Measurements from ENCODE around the gene BOD1.

BOD1 gene

DNA sequence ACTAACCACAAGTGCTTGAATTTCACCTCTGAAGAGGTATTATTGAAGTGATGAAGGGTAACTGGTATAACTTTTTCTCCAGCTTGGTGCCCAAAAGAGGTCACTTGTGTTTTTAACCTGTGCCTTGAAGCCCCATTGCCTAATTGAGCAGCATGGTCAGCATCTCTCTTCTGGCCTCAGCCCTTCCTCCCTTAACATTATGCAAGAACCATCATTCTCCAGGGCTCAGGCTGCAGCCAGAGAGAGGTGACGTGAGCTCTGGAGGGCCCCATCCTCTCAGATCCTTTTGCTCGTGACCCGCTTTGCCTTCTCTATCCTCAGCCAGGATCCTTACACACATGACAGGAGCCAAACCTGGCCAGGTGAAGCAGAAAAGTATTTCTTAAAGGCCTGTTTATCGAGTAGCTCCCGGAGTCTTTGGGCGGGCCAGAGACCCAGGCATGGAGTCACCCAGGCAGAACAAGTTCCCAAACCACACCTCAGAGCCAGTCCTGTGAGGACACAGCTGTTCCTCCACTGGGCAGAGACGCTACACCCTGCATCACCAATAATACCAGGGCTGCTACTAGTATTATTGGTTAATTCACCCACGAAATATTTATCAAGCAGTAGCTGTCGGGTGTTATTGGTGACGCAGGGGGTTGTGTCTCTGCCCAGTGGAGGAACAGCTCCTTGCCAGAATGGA lies 29.6 kb upstream of the BOD1 start:
- TF ChIP-seq ZNF274 (IDR thresholded peaks at IDR 0.05; ENCODE audit: low read depth, low read length) = no peak
- H3K4me3 ChIP-seq (ENCODE audit: low read length) = no peak overlapping the region

- no peak for TF ChIP-seq ZNF274 (IDR thresholded peaks at IDR 0.05; ENCODE audit: low read depth, low read length)
- H3K4me3 ChIP-seq (ENCODE audit: low read length) = no peak overlapping the region
Observed at GRCh38 chr5:173645437-173645807, 29.0 kb upstream of the BOD1 start.

GRCh38 chr5:173644673-173645436 lies 28.4 kb upstream of the BOD1 start:
- no peak overlapping the region for H3K4me3 ChIP-seq (ENCODE audit: low read length)
- no peak for TF ChIP-seq ZNF274 (IDR thresholded peaks at IDR 0.05; ENCODE audit: low read depth, low read length)

- no peak overlapping the region for H3K4me3 ChIP-seq (ENCODE audit: low read length)
- no peak for TF ChIP-seq ZNF274 (IDR thresholded peaks at IDR 0.05; ENCODE audit: low read depth, low read length)
Observed at GRCh38 chr5:173643964-173644363, 27.5 kb upstream of the BOD1 start.

- H3K4me3 ChIP-seq (ENCODE audit: low read length) = no peak overlapping the region
- TF ChIP-seq ZNF274 (IDR thresholded peaks at IDR 0.05; ENCODE audit: low read depth, low read length) = no peak
Observed at GRCh38 chr5:173642895-173643481, 26.5 kb upstream of the BOD1 start.

DNA sequence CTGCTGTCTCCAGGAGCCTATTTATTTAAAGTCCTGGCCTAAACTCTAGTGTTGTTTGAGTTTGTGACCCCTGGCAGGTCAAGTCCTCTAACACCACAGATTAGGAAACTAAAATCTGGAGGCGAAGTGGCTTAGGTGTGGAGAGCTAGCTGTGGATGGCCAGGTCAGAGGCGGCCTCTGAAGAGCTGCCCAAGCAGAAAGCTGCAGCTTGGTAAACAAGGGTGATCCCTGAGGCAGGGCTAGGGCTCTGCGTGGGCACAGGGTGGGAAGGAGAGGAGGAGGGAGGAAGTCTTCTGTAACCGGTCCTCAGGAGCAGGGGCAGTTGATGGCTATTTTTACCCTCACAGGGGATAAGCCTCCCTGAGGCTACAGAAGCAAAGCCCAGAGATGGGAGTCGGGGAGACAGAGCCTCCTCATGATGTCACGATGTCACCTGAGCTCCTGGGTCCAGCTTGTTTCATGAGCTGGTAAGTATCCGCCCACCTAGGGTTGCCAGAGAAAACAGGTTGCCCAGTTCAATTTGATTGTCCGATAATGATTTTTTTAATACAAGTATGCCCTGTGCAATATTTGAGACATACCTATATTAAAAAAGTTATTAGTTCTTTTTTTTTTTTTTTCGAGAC lies 25.9 kb upstream of the BOD1 start:
- TF ChIP-seq ZNF274 (IDR thresholded peaks at IDR 0.05; ENCODE audit: low read depth, low read length) = no peak
- H3K4me3 ChIP-seq (ENCODE audit: low read length) = no peak overlapping the region

- H3K4me3 ChIP-seq (ENCODE audit: low read length) = no peak overlapping the region
- TF ChIP-seq ZNF274 (IDR thresholded peaks at IDR 0.05; ENCODE audit: low read depth, low read length) = no peak
Observed at GRCh38 chr5:173640156-173640804, 23.8 kb upstream of the BOD1 start.

GRCh38 chr5:173638126-173639040 lies 21.9 kb upstream of the BOD1 start:
- H3K4me3 ChIP-seq (ENCODE audit: low read length) = no peak overlapping the region
- TF ChIP-seq ZNF274 (IDR thresholded peaks at IDR 0.05; ENCODE audit: low read depth, low read length) = no peak

- H3K4me3 ChIP-seq (ENCODE audit: low read length) = no peak overlapping the region
- no peak for TF ChIP-seq ZNF274 (IDR thresholded peaks at IDR 0.05; ENCODE audit: low read depth, low read length)
Observed at GRCh38 chr5:173637340-173637739, 20.9 kb upstream of the BOD1 start.

- H3K4me3 ChIP-seq (ENCODE audit: low read length) = no peak overlapping the region
- no peak for TF ChIP-seq ZNF274 (IDR thresholded peaks at IDR 0.05; ENCODE audit: low read depth, low read length)
Observed at GRCh38 chr5:173634465-173634983, 18.1 kb upstream of the BOD1 start.

GRCh38 chr5:173633304-173633703 lies 16.9 kb upstream of the BOD1 start:
- H3K4me3 ChIP-seq (ENCODE audit: low read length) = no peak overlapping the region
- no peak for TF ChIP-seq ZNF274 (IDR thresholded peaks at IDR 0.05; ENCODE audit: low read depth, low read length)

DNA sequence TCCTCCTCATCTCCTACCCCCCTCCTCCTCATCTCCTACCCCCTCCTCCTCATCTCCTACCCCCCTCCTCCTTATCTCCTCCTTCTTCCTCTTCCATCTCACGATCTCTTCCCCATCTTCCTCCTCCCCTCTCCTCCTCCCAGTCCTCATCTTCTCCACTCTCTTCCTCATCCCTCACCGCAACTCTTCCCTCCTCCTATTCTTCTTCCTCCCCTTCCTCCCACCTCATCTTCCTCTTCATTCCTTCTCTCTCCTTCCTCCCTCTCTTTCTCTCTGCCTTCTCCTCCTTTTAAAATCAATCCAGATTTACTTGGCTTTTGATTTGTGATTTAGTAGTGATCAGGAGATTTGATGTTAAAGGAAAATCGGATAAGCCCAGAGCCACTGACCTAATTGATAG lies 15.0 kb upstream of the BOD1 start:
- no peak for TF ChIP-seq ZNF274 (IDR thresholded peaks at IDR 0.05; ENCODE audit: low read depth, low read length)
- H3K4me3 ChIP-seq (ENCODE audit: low read length) = no peak overlapping the region

- H3K4me3 ChIP-seq (ENCODE audit: low read length) = no peak overlapping the region
- no peak for TF ChIP-seq ZNF274 (IDR thresholded peaks at IDR 0.05; ENCODE audit: low read depth, low read length)
Observed at GRCh38 chr5:173630724-173631365, 14.4 kb upstream of the BOD1 start.

Data from GM08714 (cell line).